ENCODE results near the gene DNAH8.

- TF ChIP-seq CTCF (IDR thresholded peaks at IDR 0.05) = no peak
- TF ChIP-seq REST (IDR thresholded peaks at IDR 0.05; ENCODE audit: insufficient read depth in 1 of 2, low read depth in 2 of 2, low read length in 1 of 2) = no peak
- TF ChIP-seq TCF7L2 (IDR thresholded peaks at IDR 0.05; ENCODE audit: low read depth, low read length) = no peak
- no peak for TF ChIP-seq SIN3A (IDR thresholded peaks at IDR 0.05; ENCODE audit: borderline replicate concordance, insufficient read depth, low read depth, low read length)
- TF ChIP-seq POLR2AphosphoS5 (IDR thresholded peaks at IDR 0.05; ENCODE audit: low read depth, low read length) = no peak
Observed at GRCh38 chr6:38796850-38797249, 81.7 kb downstream of the DNAH8 start.

All from Panc1 (cell line).